HG03457 (cell line): ENCODE results near the gene FAM114A2.

Experiments
- ATAC-seq: cut with Tn5 transposase; IDR thresholded peaks from one replicate; pipeline ENCODE4 v1.9.1; 2021; ENCODE audit warnings: moderate number of reproducible peaks; ENCODE audit not compliant: unreplicated experiment

Gene FAM114A2

DNA sequence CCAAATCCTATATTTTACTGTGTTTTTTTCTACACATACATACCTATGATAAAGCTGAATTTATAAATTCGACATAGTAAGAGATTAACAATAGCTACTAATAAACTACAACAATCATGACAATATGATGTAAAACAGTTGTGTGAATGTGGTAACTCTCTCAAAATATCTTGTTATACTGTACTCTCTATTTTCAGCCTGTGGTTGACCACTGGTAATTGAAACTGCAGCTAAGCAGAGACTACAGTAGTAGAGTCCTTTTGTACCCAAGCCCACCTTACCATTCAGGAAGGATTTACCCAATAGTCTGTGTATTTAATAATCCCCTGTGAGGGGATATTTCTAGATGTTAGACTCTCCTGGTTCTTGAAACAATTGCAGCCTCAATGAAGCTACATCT is 86.7 kb downstream of the FAM114A2 start:
- ATAC-seq, result no peak

DNA sequence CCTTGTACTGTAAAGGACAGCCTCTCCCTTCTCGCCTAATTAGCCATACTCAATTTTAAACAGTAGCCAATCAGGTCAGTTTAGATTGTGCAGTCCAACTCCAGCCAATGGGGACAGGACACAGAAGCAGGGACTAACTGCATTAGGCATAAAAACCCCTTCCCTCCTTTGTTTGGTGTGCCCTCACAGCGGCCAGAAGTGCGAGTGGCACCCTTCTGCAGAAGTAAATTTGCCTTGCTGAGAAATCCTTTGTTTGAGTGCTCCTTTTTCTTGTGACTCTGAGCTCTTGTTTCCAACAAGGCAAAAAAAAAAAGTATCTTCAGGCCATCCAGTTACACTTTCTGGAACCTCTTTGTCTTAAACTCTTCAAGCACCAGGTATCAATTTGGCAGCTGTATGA is 97.4 kb downstream of the FAM114A2 start:
- no peak for ATAC-seq
